OCI-LY1 (cell line): Measurements from ENCODE around the gene RSPH1.

Experiments used
- H2AFZ ChIP-seq: fragments of 200-600 bp; sonication (generic), shearing (Covaris generic); 2 replicates; pipeline ENCODE4 v1.6.0; 2014; ENCODE audit warnings: antibody characterized with exemption, mild to moderate bottlenecking, low read length
- H3F3A ChIP-seq: fragments of 200-600 bp; sonication (generic), shearing (Covaris generic); 2 replicates; pipeline ENCODE4 v1.6.0; 2014; ENCODE audit warnings: mild to moderate bottlenecking, antibody characterized with exemption, low read length, moderate library complexity; ENCODE audit not compliant: insufficient read depth
- H3K27ac ChIP-seq: fragments of 200-600 bp; sonication (generic); 2 replicates; pipeline ENCODE4 v1.5.1; 2014; ENCODE audit warnings: low read length, mixed run types, mild to moderate bottlenecking, low read depth; ENCODE audit not compliant: poor library complexity, severe bottlenecking
- H3K27me3 ChIP-seq: fragments of 200-600 bp; sonication (generic); 2 replicates; pipeline ENCODE4 v1.6.0; 2014; ENCODE audit warnings: antibody characterized with exemption, mild to moderate bottlenecking, low read length, moderate library complexity; ENCODE audit not compliant: insufficient read depth
- H3K36me3 ChIP-seq: fragments of 200-600 bp; sonication (generic); 2 replicates; pipeline ENCODE4 v1.6.1; 2014; ENCODE audit warnings: mild to moderate bottlenecking, antibody characterized with exemption, low read length, moderate library complexity, mixed read lengths; ENCODE audit not compliant: insufficient read depth
- H3K4me1 ChIP-seq: fragments of 200-600 bp; sonication (generic); 2 replicates; pipeline ENCODE4 v1.5.1; 2014; ENCODE audit warnings: mild to moderate bottlenecking, low read length, moderate library complexity; ENCODE audit not compliant: insufficient read depth, severe bottlenecking
- H3K4me2 ChIP-seq: fragments of 200-600 bp; sonication (generic), shearing (Covaris generic); 2 replicates; pipeline ENCODE4 v1.6.1; 2014; ENCODE audit warnings: low read length
- H3K4me3 ChIP-seq: fragments of 200-600 bp; sonication (generic); 2 replicates; pipeline ENCODE4 v1.5.1; 2014; ENCODE audit warnings: low read length, low read depth, mild to moderate bottlenecking, mixed read lengths; ENCODE audit not compliant: poor library complexity, severe bottlenecking
- H3K79me2 ChIP-seq: fragments of 200-600 bp; shearing (Covaris generic); 2 replicates; pipeline ENCODE4 v1.6.1; 2016; ENCODE audit warnings: mixed run types, low read length, mixed read lengths; ENCODE audit not compliant: insufficient read depth
- H3K9ac ChIP-seq: fragments of 200-600 bp; sonication (generic), shearing (Covaris generic); 2 replicates; pipeline ENCODE4 v1.6.1; 2014; ENCODE audit warnings: mild to moderate bottlenecking, low read length, mixed read lengths
- H3K9me2 ChIP-seq: fragments of 200-600 bp; sonication (generic), shearing (Covaris generic); 2 replicates; pipeline ENCODE4 v1.6.1; 2014; ENCODE audit warnings: low read depth, mild to moderate bottlenecking, low read length, mixed read lengths
- H3K9me3 ChIP-seq: fragments of 200-600 bp; shearing (Covaris generic); 2 replicates; pipeline ENCODE4 v1.6.1; 2014; ENCODE audit warnings: low read length, mixed read lengths
- H4K20me1 ChIP-seq: fragments of 200-600 bp; sonication (generic), shearing (Covaris generic); 2 replicates; pipeline ENCODE4 v1.6.0; 2016; ENCODE audit warnings: mild to moderate bottlenecking, low read length; ENCODE audit not compliant: insufficient read depth
- CTCF ChIP-seq: fragments of 200-600 bp; sonication (generic), shearing (Covaris generic); IDR thresholded peaks from 2 replicates; pipeline ENCODE4 v1.5.1; 2017; ENCODE audit warnings: mild to moderate bottlenecking, antibody characterized with exemption, low read length, moderate library complexity, mixed read lengths
- EZH2 ChIP-seq: fragments of 200-600 bp; sonication (generic), shearing (Covaris generic); IDR thresholded peaks from 2 replicates; pipeline ENCODE4 v1.8.0; 2017; ENCODE audit warnings: borderline replicate concordance, mixed run types, mild to moderate bottlenecking, antibody characterized with exemption, low read length, moderate library complexity, mixed read lengths

RSPH1 gene

GRCh38 chr21:42423685-42424084, 72.3 kb downstream of the RSPH1 start:
- TF ChIP-seq EZH2: no peak
- TF ChIP-seq CTCF: no peak
- no peak overlapping the region for H3K27ac ChIP-seq
- no peaks in the 10 kb centered on the region for H3K4me1 ChIP-seq
- H3K9me3 ChIP-seq: peaks cover 5% of the 10 kb centered on the region; the same call in 1 of the 2 replicates
- H3K4me3 ChIP-seq: no peak overlapping the region
- no peak overlapping the region for H2AFZ ChIP-seq
- H4K20me1 ChIP-seq: no peaks in the 10 kb centered on the region
- no peak overlapping the region for H3K4me2 ChIP-seq
- no peaks in the 10 kb centered on the region for H3K79me2 ChIP-seq
- H3K9me2 ChIP-seq: no peaks in the 10 kb centered on the region
- no peaks in the 10 kb centered on the region; the same call in 1 of the 2 replicates for H3K27me3 ChIP-seq
- no peaks in the 10 kb centered on the region for H3F3A ChIP-seq
- H3K9ac ChIP-seq: no peak overlapping the region
- no peaks in the 10 kb centered on the region for H3K36me3 ChIP-seq

- H3K9ac ChIP-seq: no peak overlapping the region
- TF ChIP-seq EZH2: no peak
- TF ChIP-seq CTCF: no peak
These were observed 72.8 kb downstream of the RSPH1 start for GRCh38 chr21:42423197-42423675.

More at GRCh38 chr21:42423197-42423675, 72.8 kb downstream of the RSPH1 start:
- H3K27ac ChIP-seq: no peak overlapping the region
- no peak overlapping the region for H2AFZ ChIP-seq
- no peaks in the 10 kb centered on the region for H4K20me1 ChIP-seq
- no peak overlapping the region for H3K4me2 ChIP-seq
- H3K9me2 ChIP-seq: no peaks in the 10 kb centered on the region
- peaks cover 5% of the 10 kb centered on the region; the same call in 1 of the 2 replicates for H3K9me3 ChIP-seq
- no peak overlapping the region for H3K4me3 ChIP-seq
- peaks cover 2% of the 10 kb centered on the region for H3K27me3 ChIP-seq
- no peaks in the 10 kb centered on the region for H3K79me2 ChIP-seq
- no peaks in the 10 kb centered on the region for H3F3A ChIP-seq
- H3K36me3 ChIP-seq: no peaks in the 10 kb centered on the region
- no peaks in the 10 kb centered on the region for H3K4me1 ChIP-seq
